OCI-LY3 (cell line): ENCODE measurements around the gene FAM53A.
A peak's percentile ranks its signal among the peaks of the same experiment; 100 is the strongest.

Experiments used
- H2AFZ ChIP-seq: fragments of 200-600, 300-600 bp; shearing (Covaris generic); 2 replicates; pipeline ENCODE4 v1.6.0; 2014; ENCODE audit warnings: antibody characterized with exemption, low read depth, low read length
- H3K27ac ChIP-seq: fragments of 200-600, 300-600 bp; sonication (generic); 2 replicates; pipeline ENCODE4 v1.5.1; 2014; ENCODE audit warnings: mild to moderate bottlenecking, low read length, moderate library complexity, mixed read lengths
- H3K27me3 ChIP-seq: fragments of 200-600, 300-600 bp; sonication (generic); 2 replicates; pipeline ENCODE4 v1.6.1; 2014; ENCODE audit warnings: low read depth, low read length, mixed read lengths
- H3K36me3 ChIP-seq: fragments of 200-600, 300-600 bp; sonication (generic); replicated peaks from 2 replicates; pipeline ENCODE3; 2014; ENCODE audit warnings: low read depth, low read length, mixed read lengths
- H3K4me1 ChIP-seq: fragments of 300-600, 200-600 bp; sonication (generic); 2 replicates; pipeline ENCODE4 v1.6.1; 2014; ENCODE audit warnings: low read length, mixed read lengths
- H3K4me2 ChIP-seq: fragments of 200-600, 300-600 bp; sonication (generic); 2 replicates; pipeline ENCODE4 v1.6.1; 2014; ENCODE audit warnings: low read length, mixed read lengths
- H3K4me3 ChIP-seq: fragments of 300-600, 200-600 bp; sonication (generic); 2 replicates; pipeline ENCODE4 v1.5.1; 2014; ENCODE audit warnings: antibody characterized with exemption, mild to moderate bottlenecking, low read length, moderate library complexity
- H3K79me2 ChIP-seq: fragments of 300-600, 200-600 bp; shearing (Covaris generic); 2 replicates; pipeline ENCODE4 v1.6.1; 2014; ENCODE audit warnings: mild to moderate bottlenecking, low read length, mixed read lengths
- H3K9ac ChIP-seq: fragments of 300-600, 200-600 bp; shearing (Covaris generic); 2 replicates; pipeline ENCODE4 v1.6.0; 2014; ENCODE audit warnings: mild to moderate bottlenecking, low read length, moderate library complexity
- H3K9me3 ChIP-seq: fragments of 200-600, 300-600 bp; shearing (Covaris generic); 2 replicates; pipeline ENCODE4 v1.6.1; 2014; ENCODE audit warnings: low read length, mixed read lengths; ENCODE audit not compliant: insufficient read depth
- H4K20me1 ChIP-seq: fragments of 200-600, 300-600 bp; sonication (generic); 2 replicates; pipeline ENCODE4 v1.6.1; 2016; ENCODE audit warnings: low read length, mixed read lengths; ENCODE audit not compliant: insufficient read depth
- CTCF ChIP-seq: fragments of 200-600, 300-600 bp; sonication (generic); IDR thresholded peaks from 2 replicates; pipeline ENCODE4 v1.5.1; 2014; ENCODE audit warnings: antibody characterized with exemption, low read length, low read depth
- EZH2phosphoT487 ChIP-seq: fragments of 200-600 bp; shearing (Covaris generic); IDR thresholded peaks from 2 replicates; pipeline ENCODE4 v1.6.1; 2018; ENCODE audit warnings: antibody characterized with exemption, mixed run types, low read depth

The FAM53A gene

DNA sequence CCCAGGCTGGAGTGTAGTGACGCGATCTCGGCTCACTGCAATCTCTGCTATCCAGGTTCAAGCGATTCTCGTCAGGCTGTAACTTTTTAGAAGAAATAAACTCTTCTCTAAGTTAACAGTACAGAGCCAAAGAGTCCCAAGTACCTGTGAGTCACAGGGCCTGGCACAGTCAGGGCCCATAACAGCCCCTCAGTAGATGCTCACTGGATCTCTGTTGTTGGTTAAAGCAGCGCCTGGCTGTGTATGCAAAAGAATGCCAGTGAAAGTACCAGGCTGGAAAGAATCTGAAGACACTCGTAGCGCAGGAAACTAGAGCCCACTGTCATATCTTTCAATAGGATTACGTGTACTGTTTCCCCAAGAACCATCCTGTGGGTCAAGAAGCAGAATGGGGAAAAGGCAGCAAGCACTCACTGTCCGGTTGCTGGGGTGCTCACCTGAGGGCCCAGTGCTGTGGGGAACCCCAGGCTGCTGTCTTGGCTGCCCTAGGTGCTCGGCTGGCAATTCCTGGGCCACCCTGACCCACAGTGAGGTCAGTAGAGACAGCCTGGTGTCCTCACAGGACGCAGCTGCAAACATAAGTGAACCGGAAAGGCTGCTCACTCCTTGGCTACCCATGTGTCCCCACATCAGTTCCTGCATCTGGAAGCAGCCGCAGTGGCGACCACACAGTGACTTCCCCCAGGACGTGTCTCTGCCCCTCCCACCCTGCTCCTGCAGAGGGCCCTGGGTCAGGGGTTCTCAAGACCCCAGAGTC, 31.1 kb upstream of the FAM53A start:
- peaks cover 39% of the 10 kb centered on the region for H3K4me1 ChIP-seq
- H4K20me1 ChIP-seq = peaks cover 18% of the 10 kb centered on the region
- H3K27me3 ChIP-seq = no peaks in the 10 kb centered on the region
- TF ChIP-seq EZH2phosphoT487 = no peak
- TF ChIP-seq CTCF = no peak
- peak overlapping the region; percentile 91; the same call in 1 of the 2 replicates for H3K4me3 ChIP-seq
- H3K27ac ChIP-seq = peak overlapping the region; percentile 45
- peak overlapping the region; percentile 79 for H3K4me2 ChIP-seq
- H3K9me3 ChIP-seq = no peaks in the 10 kb centered on the region
- no peak overlapping the region for H2AFZ ChIP-seq
- H3K9ac ChIP-seq = no peak overlapping the region; the same call in 1 of the 2 replicates
- peaks cover 31% of the 10 kb centered on the region for H3K36me3 ChIP-seq
- peaks cover 95% of the 10 kb centered on the region for H3K79me2 ChIP-seq

DNA sequence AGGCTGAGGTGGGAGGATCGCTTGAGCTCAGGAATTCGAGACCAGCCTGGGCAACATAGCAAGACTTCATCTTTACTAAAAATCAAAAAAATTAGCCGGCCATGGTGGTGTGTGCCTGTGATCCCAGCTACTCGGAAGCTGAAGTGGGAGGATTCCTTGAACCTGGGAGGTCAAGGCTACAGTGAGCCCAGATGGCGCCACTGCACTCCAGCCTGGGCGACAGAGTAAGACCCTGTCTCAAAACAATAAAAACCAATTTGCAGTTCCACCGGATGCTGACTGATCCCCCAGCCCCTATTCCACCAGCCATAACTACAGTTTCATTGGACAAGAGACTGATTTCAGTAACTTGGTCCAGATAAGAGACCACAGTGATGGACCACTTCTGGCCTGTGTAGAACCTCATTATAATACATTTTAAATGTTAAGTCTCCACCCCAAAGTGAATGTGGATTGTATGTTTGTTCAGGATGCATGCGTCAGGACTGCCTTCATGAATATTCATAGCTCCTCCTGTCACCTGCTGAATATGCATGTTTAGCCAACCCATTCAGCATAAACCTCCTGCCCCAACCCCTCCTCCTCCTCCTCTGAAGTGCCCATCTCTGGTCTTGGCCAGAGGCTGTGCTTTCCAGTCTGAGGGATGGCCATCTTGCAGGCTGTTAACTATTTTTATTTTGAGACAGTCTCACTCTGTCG, 30.3 kb upstream of the FAM53A start:
- TF ChIP-seq CTCF (no peak), EZH2phosphoT487 (no peak)
- peak overlapping the region; percentile 79 for H3K4me2 ChIP-seq
- H3K9me3 ChIP-seq = no peaks in the 10 kb centered on the region
- H3K79me2 ChIP-seq = peaks cover 95% of the 10 kb centered on the region
- H3K4me3 ChIP-seq = peak overlapping the region; percentile 91
- H3K4me1 ChIP-seq = peaks cover 41% of the 10 kb centered on the region
- no peak overlapping the region for H2AFZ ChIP-seq
- H4K20me1 ChIP-seq = peaks cover 25% of the 10 kb centered on the region
- peak overlapping the region; percentile 45; the same call in 1 of the 2 replicates for H3K27ac ChIP-seq
- H3K9ac ChIP-seq = peak overlapping the region; percentile 100
- peaks cover 37% of the 10 kb centered on the region for H3K36me3 ChIP-seq
- H3K27me3 ChIP-seq = no peaks in the 10 kb centered on the region

- Histone ChIP-seq H3K27me3 (no peaks in the 10 kb centered on the region), H2AFZ (0 out of 2 replicates have a peak overlapping the region, but pooled peaks have one; percentile 72), H3K4me2 (peak overlapping the region; percentile 79), H3K9me3 (no peaks in the 10 kb centered on the region), H3K27ac (peak overlapping the region; percentile 78), H3K4me3 (peak overlapping the region; percentile 91), H3K9ac (peak overlapping the region; percentile 100), H3K36me3 (peaks cover 37% of the 10 kb centered on the region), H4K20me1 (peaks cover 38% of the 10 kb centered on the region), H3K4me1 (peaks cover 37% of the 10 kb centered on the region), H3K79me2 (peaks cover 95% of the 10 kb centered on the region)
- TF ChIP-seq EZH2phosphoT487 = no peak
- no peak for TF ChIP-seq CTCF
Measured at GRCh38 chr4:1713003-1713851, 29.1 kb upstream of the FAM53A start.
